ENCODE results near the gene MDH1. TPM values are rescaled to one million over a fixed set of nuclear protein-coding genes. Genes with fewer than 3 reads are reported as not detected.
"Not testable (repeated sequence)": the region's sequence is repeated elsewhere in the genome, so short reads cannot be mapped to it uniquely, and the experiment has no call there.

MDH1 gene
- total and polyA plus RNA-seq, 7 experiments from 2014 or later: 76.5 to 268 (median 92.1) TPM

- no peak overlapping the region for H3K4me3 ChIP-seq (ENCODE audit: low read length)
- intact Hi-C loops (cut with micrococcal nuclease): no loop called here
- DNase-seq: no peak
- H3K4me1 ChIP-seq (ENCODE audit: control insufficient read depth in 2 of 2, insufficient read depth in 2 of 2, low read length in 2 of 2): peaks cover 5 to 11% of the 10 kb centered on the region in 2 donors
- no peaks in the 10 kb centered on the region for H3K27me3 ChIP-seq (ENCODE audit: control insufficient read depth in 2 of 2, insufficient read depth in 2 of 2, low read length in 2 of 2)
- H3K36me3 ChIP-seq (ENCODE audit: control insufficient read depth in 2 of 3, insufficient read depth in 3 of 3, low read length in 3 of 3): peaks cover 13 to 15% (median 14%) of the 10 kb centered on the region in 3 experiments
- ChIA-PET POLR2A (no interaction called here), CTCF (no interaction called here)
- no peaks in the 10 kb centered on the region for H3K9me3 Mint-ChIP-seq
- no peak overlapping the region for H3K4me3 Mint-ChIP-seq
- H3K27ac ChIP-seq (ENCODE audit: low read depth, low read length): no peak overlapping the region
- no peaks in the 10 kb centered on the region for H3K9me3 ChIP-seq (ENCODE audit: control insufficient read depth in 2 of 3, low read length in 3 of 3)
- H3K27ac Mint-ChIP-seq: no peak overlapping the region
- no peak for ATAC-seq
- peaks cover 8 to 29% (median 8%) of the 10 kb centered on the region in 5 donors for H3K36me3 Mint-ChIP-seq
- no peaks in the 10 kb centered on the region for H3K27me3 Mint-ChIP-seq
- peaks cover 23 to 57% (median 49%) of the 10 kb centered on the region in 7 donors for H3K4me1 Mint-ChIP-seq
Observed at GRCh38 chr2:63594660-63595059, 5.9 kb downstream of the MDH1 start.

- ChIA-PET POLR2A (interaction anchor here (2.5 kb wide), 1 partner anchor 8 kb away, joined by 10 read pairs; the partner anchor contains the start of genes MDH1 and WDPCP), CTCF (interaction anchor here (0.6 kb wide), 1 partner anchor 264 kb away, joined by 3 read pairs; no protein-coding TSS in a partner anchor)
- H3K27ac Mint-ChIP-seq: no peak overlapping the region
- H3K4me1 Mint-ChIP-seq: peaks cover 11 to 47% (median 33%) of the 10 kb centered on the region in 7 donors
- Histone ChIP-seq H3K36me3 (ENCODE audit: control insufficient read depth in 2 of 3, insufficient read depth in 3 of 3, low read length in 3 of 3) (peaks cover 8 to 32% (median 15%) of the 10 kb centered on the region in 3 experiments), H3K4me3 (ENCODE audit: low read length) (no peak overlapping the region), H3K27me3 (ENCODE audit: control insufficient read depth in 2 of 2, insufficient read depth in 2 of 2, low read length in 2 of 2) (no peaks in the 10 kb centered on the region), H3K27ac (ENCODE audit: low read depth, low read length) (no peak overlapping the region), H3K9me3 (ENCODE audit: control insufficient read depth in 2 of 3, low read length in 3 of 3) (no peaks in the 10 kb centered on the region), H3K4me1 (ENCODE audit: control insufficient read depth in 2 of 2, insufficient read depth in 2 of 2, low read length in 2 of 2) (peaks cover 0 to 1% of the 10 kb centered on the region in 2 donors)
- H3K4me3 Mint-ChIP-seq: no peak overlapping the region
- no peaks in the 10 kb centered on the region for H3K27me3 Mint-ChIP-seq
- intact Hi-C loops (cut with micrococcal nuclease): no loop called here
- DNase-seq (no peak), ATAC-seq (no peak)
- H3K9me3 Mint-ChIP-seq: no peaks in the 10 kb centered on the region
- peaks cover 8 to 34% (median 14%) of the 10 kb centered on the region in 5 donors for H3K36me3 Mint-ChIP-seq
Observed at GRCh38 chr2:63596401-63596883, 7.7 kb downstream of the MDH1 start.

GRCh38 chr2:63598981-63599380 lies 10.2 kb downstream of the MDH1 start:
- H3K4me3 Mint-ChIP-seq: no peak overlapping the region
- ChIA-PET POLR2A (interaction anchor here (2.9 kb wide), 1 partner anchor 11 kb away, joined by 15 read pairs; the partner anchor contains the start of genes MDH1 and WDPCP), CTCF (no interaction called here)
- Histone ChIP-seq H3K27ac (ENCODE audit: low read depth, low read length) (no peak overlapping the region), H3K36me3 (ENCODE audit: control insufficient read depth in 2 of 3, insufficient read depth in 3 of 3, low read length in 3 of 3) (peaks cover 8 to 46% (median 15%) of the 10 kb centered on the region in 3 experiments), H3K4me1 (ENCODE audit: control insufficient read depth in 2 of 2, insufficient read depth in 2 of 2, low read length in 2 of 2) (no peaks in the 10 kb centered on the region), H3K4me3 (ENCODE audit: low read length) (no peak overlapping the region), H3K9me3 (ENCODE audit: control insufficient read depth in 2 of 3, low read length in 3 of 3) (no peaks in the 10 kb centered on the region), H3K27me3 (ENCODE audit: control insufficient read depth in 2 of 2, insufficient read depth in 2 of 2, low read length in 2 of 2) (no peaks in the 10 kb centered on the region)
- H3K9me3 Mint-ChIP-seq: no peaks in the 10 kb centered on the region
- intact Hi-C loops (cut with micrococcal nuclease): no loop called here
- H3K27me3 Mint-ChIP-seq: no peaks in the 10 kb centered on the region
- no peak for ATAC-seq
- H3K4me1 Mint-ChIP-seq: peaks cover 3 to 32% (median 18%) of the 10 kb centered on the region in 7 donors
- DNase-seq: no peak
- peaks cover 5 to 42% (median 25%) of the 10 kb centered on the region in 5 donors for H3K36me3 Mint-ChIP-seq
- H3K27ac Mint-ChIP-seq: peak overlapping the region in 1 of 9 donors; percentile 76

GRCh38 chr2:63600881-63601460 lies 12.2 kb downstream of the MDH1 start:
- intact Hi-C loops (cut with micrococcal nuclease): no loop called here
- H3K27ac Mint-ChIP-seq: peak overlapping the region in 4 of 9 donors; percentile 18 to 77 (median 48)
- no peak overlapping the region for H3K4me3 ChIP-seq (ENCODE audit: low read length)
- H3K4me3 Mint-ChIP-seq: no peak overlapping the region
- no peak overlapping the region for H3K27ac ChIP-seq (ENCODE audit: low read depth, low read length)
- H3K9me3 Mint-ChIP-seq: no peaks in the 10 kb centered on the region
- peaks cover 9 to 54% (median 32%) of the 10 kb centered on the region in 5 donors for H3K36me3 Mint-ChIP-seq
- no peaks in the 10 kb centered on the region for H3K27me3 Mint-ChIP-seq
- CTCF ChIA-PET: interaction anchor here (0.7 kb wide), 1 partner anchor 323 kb away, joined by 3 read pairs; no protein-coding TSS in a partner anchor
- H3K27me3 ChIP-seq (ENCODE audit: control insufficient read depth in 2 of 2, insufficient read depth in 2 of 2, low read length in 2 of 2): no peaks in the 10 kb centered on the region
- DNase-seq (no peak), ATAC-seq (no peak)
- no peaks in the 10 kb centered on the region for H3K9me3 ChIP-seq (ENCODE audit: control insufficient read depth in 2 of 3, low read length in 3 of 3)
- no peaks in the 10 kb centered on the region for H3K4me1 ChIP-seq (ENCODE audit: control insufficient read depth in 2 of 2, insufficient read depth in 2 of 2, low read length in 2 of 2)
- peaks cover 0 to 50% (median 18%) of the 10 kb centered on the region in 3 experiments for H3K36me3 ChIP-seq (ENCODE audit: control insufficient read depth in 2 of 3, insufficient read depth in 3 of 3, low read length in 3 of 3)
- POLR2A ChIA-PET: interaction anchor here (2.9 kb wide), 1 partner anchor 13 kb away, joined by 15 read pairs; the partner anchor contains the start of genes MDH1 and WDPCP
- H3K4me1 Mint-ChIP-seq: peaks cover 3 to 17% (median 7%) of the 10 kb centered on the region in 7 donors

- no peak overlapping the region for H3K4me3 Mint-ChIP-seq
- no peak for DNase-seq
- POLR2A ChIA-PET: interaction anchor here (0.9 kb wide), 1 partner anchor 15 kb away, joined by 3 read pairs; no protein-coding TSS in a partner anchor
- H3K4me1 Mint-ChIP-seq: peaks cover 0 to 12% (median 0%) of the 10 kb centered on the region in 7 donors
- no peaks in the 10 kb centered on the region for H3K9me3 Mint-ChIP-seq
- CTCF ChIA-PET: no interaction called here
- Histone ChIP-seq H3K9me3 (ENCODE audit: control insufficient read depth in 2 of 3, low read length in 3 of 3) (no peaks in the 10 kb centered on the region), H3K4me1 (ENCODE audit: control insufficient read depth in 2 of 2, insufficient read depth in 2 of 2, low read length in 2 of 2) (no peaks in the 10 kb centered on the region), H3K27me3 (ENCODE audit: control insufficient read depth in 2 of 2, insufficient read depth in 2 of 2, low read length in 2 of 2) (no peaks in the 10 kb centered on the region), H3K27ac (ENCODE audit: low read depth, low read length) (no peak overlapping the region), H3K36me3 (ENCODE audit: control insufficient read depth in 2 of 3, insufficient read depth in 3 of 3, low read length in 3 of 3) (peaks cover 4 to 65% (median 25%) of the 10 kb centered on the region in 3 experiments), H3K4me3 (ENCODE audit: low read length) (no peak overlapping the region)
- H3K36me3 Mint-ChIP-seq: peaks cover 4 to 56% (median 39%) of the 10 kb centered on the region in 5 donors
- no peak for ATAC-seq
- no peaks in the 10 kb centered on the region for H3K27me3 Mint-ChIP-seq
- H3K27ac Mint-ChIP-seq: no peak overlapping the region
- intact Hi-C loops (cut with micrococcal nuclease): no loop called here
Observed at GRCh38 chr2:63604666-63605065, 15.9 kb downstream of the MDH1 start.

- DNase-seq; H3K4me1 Mint-ChIP-seq; H3K27me3 ChIP-seq (ENCODE audit: control insufficient read depth in 2 of 2, insufficient read depth in 2 of 2, low read length in 2 of 2); H3K27ac ChIP-seq (ENCODE audit: low read depth, low read length); intact Hi-C loops (cut with micrococcal nuclease); H3K27ac Mint-ChIP-seq; POLR2A ChIA-PET; H3K4me3 Mint-ChIP-seq; H3K9me3 ChIP-seq (ENCODE audit: control insufficient read depth in 2 of 3, low read length in 3 of 3); H3K4me1 ChIP-seq (ENCODE audit: control insufficient read depth in 2 of 2, insufficient read depth in 2 of 2, low read length in 2 of 2); H3K9me3 Mint-ChIP-seq; CTCF ChIA-PET; H3K4me3 ChIP-seq (ENCODE audit: low read length); ATAC-seq: not testable (repeated sequence)
- H3K27me3 Mint-ChIP-seq: peaks cover 0 to 13% (median under 1%) of the 10 kb centered on the region in 5 donors
- H3K36me3 Mint-ChIP-seq: peaks cover 4 to 34% (median 22%) of the 10 kb centered on the region in 5 donors
- peaks cover 4 to 33% (median 25%) of the 10 kb centered on the region in 3 experiments for H3K36me3 ChIP-seq (ENCODE audit: control insufficient read depth in 2 of 3, insufficient read depth in 3 of 3, low read length in 3 of 3)
Observed at GRCh38 chr2:63608865-63609264, 20.1 kb downstream of the MDH1 start.
